Germinal center (tissue), 1 donor: Measurements from ENCODE around the gene ALMS1.
A peak's percentile ranks its signal among the peaks of the same experiment; 100 is the strongest.
"Not testable (repeated sequence)": the region's sequence is repeated elsewhere in the genome, so short reads cannot be mapped to it uniquely, and the experiment has no call there.

Experiments used
- DNase-seq: peaks from one replicate; pipeline ENCODE4 v3.0.0; 2012; ENCODE audit warnings: mixed read lengths, low spot score

ALMS1 gene

GRCh38 chr2:73385504-73386341 is at the start of gene ALMS1:
Gene ALMS1 (plus strand): TSS chr2:73385836. CDS start chr2:73385869, 33 bp downstream.
- peak; percentile 93 for DNase-seq

GRCh38 chr2:73337828-73338227 is 47.8 kb upstream of the ALMS1 start:
- no peak for DNase-seq

- no peak for DNase-seq
Observed at GRCh38 chr2:73339201-73339600, 46.4 kb upstream of the ALMS1 start.

- no peak for DNase-seq
Observed at GRCh38 chr2:73341039-73341438, 44.6 kb upstream of the ALMS1 start.

GRCh38 chr2:73343992-73344391 is 41.6 kb upstream of the ALMS1 start:
- DNase-seq = no peak

- not testable (repeated sequence) for DNase-seq
Observed at GRCh38 chr2:73344747-73345146, 40.9 kb upstream of the ALMS1 start.

- no peak for DNase-seq
Observed at GRCh38 chr2:73350035-73350691, 35.5 kb upstream of the ALMS1 start.

GRCh38 chr2:73356097-73356496 is 29.5 kb upstream of the ALMS1 start:
- DNase-seq = no peak

- DNase-seq = no peak
Observed at GRCh38 chr2:73359915-73360697, 25.5 kb upstream of the ALMS1 start.

GRCh38 chr2:73366060-73366459 is 19.6 kb upstream of the ALMS1 start:
- no peak for DNase-seq

GRCh38 chr2:73368781-73369180 is 16.9 kb upstream of the ALMS1 start:
- no peak for DNase-seq

- DNase-seq = no peak
Observed at GRCh38 chr2:73370348-73370747, 15.3 kb upstream of the ALMS1 start.

GRCh38 chr2:73373344-73373743 is 12.3 kb upstream of the ALMS1 start:
- DNase-seq = no peak

- DNase-seq = no peak
Observed at GRCh38 chr2:73374269-73374668, 11.4 kb upstream of the ALMS1 start.

GRCh38 chr2:73376681-73377080 is 9.0 kb upstream of the ALMS1 start:
- no peak for DNase-seq

GRCh38 chr2:73383036-73383435 is 2.6 kb upstream of the ALMS1 start:
- no peak for DNase-seq

- DNase-seq = no peak
Observed at GRCh38 chr2:73385123-73385503, 523 bp upstream of the ALMS1 start.

GRCh38 chr2:73386342-73386868 is 769 bp downstream of the ALMS1 start:
- no peak for DNase-seq

- no peak for DNase-seq
Observed at GRCh38 chr2:73386894-73387636, 1.4 kb downstream of the ALMS1 start.

GRCh38 chr2:73402386-73403103 is 16.9 kb downstream of the ALMS1 start:
- no peak for DNase-seq

GRCh38 chr2:73403237-73403636 is 17.6 kb downstream of the ALMS1 start:
- DNase-seq = no peak
